ENCODE data around the gene RIPPLY3.

- TF ChIP-seq, protein P1, sequence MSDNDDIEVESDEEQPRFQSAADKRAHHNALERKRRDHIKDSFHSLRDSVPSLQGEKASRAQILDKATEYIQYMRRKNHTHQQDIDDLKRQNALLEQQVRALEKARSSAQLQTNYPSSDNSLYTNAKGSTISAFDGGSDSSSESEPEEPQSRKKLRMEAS (IDR thresholded peaks at IDR 0.05; ENCODE audit: low read depth, low read length): no peak
- TF ChIP-seq POLR2A (IDR thresholded peaks at IDR 0.05; ENCODE audit: extremely low read depth, insufficient read length): no peak
- TF ChIP-seq, protein P2, sequence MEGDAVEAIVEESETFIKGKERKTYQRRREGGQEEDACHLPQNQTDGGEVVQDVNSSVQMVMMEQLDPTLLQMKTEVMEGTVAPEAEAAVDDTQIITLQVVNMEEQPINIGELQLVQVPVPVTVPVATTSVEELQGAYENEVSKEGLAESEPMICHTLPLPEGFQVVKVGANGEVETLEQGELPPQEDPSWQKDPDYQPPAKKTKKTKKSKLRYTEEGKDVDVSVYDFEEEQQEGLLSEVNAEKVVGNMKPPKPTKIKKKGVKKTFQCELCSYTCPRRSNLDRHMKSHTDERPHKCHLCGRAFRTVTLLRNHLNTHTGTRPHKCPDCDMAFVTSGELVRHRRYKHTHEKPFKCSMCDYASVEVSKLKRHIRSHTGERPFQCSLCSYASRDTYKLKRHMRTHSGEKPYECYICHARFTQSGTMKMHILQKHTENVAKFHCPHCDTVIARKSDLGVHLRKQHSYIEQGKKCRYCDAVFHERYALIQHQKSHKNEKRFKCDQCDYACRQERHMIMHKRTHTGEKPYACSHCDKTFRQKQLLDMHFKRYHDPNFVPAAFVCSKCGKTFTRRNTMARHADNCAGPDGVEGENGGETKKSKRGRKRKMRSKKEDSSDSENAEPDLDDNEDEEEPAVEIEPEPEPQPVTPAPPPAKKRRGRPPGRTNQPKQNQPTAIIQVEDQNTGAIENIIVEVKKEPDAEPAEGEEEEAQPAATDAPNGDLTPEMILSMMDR (IDR thresholded peaks at IDR 0.05; ENCODE audit: low read depth, low read length): no peak
- no peak for TF ChIP-seq MYC (IDR thresholded peaks at IDR 0.05; ENCODE audit: low read depth, low read length)
Observed at GRCh38 chr21:37028570-37028969, 22.1 kb downstream of the RIPPLY3 start.
